HFF-Myc (cell line): ENCODE measurements around the gene GMDS.

ENCODE experiments used
- DNase-seq: peaks from one replicate; pipeline ENCODE4 v3.0.0-alpha.2; 2011; ENCODE audit warnings: low read depth; ENCODE audit errors: extremely low read depth
- H3K4me3 ChIP-seq: replicated peaks from 2 replicates; pipeline ENCODE4 v1.5.1; 2011; ENCODE audit warnings: low read depth, mild to moderate bottlenecking, control low read depth, low read length
- TF ChIP-seq, protein P1 (sequence below): IDR thresholded peaks from 2 replicates; pipeline ENCODE4 v1.5.1; 2012; ENCODE audit warnings: mild to moderate bottlenecking, low read depth, low read length, control low read depth; ENCODE audit errors: missing control alignments

GMDS gene

DNA sequence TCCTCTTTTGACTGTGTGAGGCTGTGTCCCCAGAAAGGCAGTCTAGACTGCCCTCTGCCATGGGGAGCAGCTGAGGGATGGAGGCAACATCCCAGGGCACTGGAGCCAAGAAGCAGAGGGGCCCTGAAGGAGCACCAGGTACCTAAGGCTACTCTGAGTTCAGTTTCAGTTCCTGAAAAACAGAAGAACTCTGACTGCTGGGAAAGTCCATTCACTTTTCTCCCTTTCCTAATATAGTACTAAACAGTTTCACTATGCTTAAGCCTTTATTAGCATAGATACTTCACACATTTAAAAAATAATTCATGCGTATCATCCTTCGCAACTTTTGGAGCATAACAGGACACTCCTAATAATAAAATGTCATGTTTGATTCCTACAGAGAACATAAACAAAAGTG lies 505.7 kb downstream of the GMDS start:
- TF ChIP-seq, protein P1, sequence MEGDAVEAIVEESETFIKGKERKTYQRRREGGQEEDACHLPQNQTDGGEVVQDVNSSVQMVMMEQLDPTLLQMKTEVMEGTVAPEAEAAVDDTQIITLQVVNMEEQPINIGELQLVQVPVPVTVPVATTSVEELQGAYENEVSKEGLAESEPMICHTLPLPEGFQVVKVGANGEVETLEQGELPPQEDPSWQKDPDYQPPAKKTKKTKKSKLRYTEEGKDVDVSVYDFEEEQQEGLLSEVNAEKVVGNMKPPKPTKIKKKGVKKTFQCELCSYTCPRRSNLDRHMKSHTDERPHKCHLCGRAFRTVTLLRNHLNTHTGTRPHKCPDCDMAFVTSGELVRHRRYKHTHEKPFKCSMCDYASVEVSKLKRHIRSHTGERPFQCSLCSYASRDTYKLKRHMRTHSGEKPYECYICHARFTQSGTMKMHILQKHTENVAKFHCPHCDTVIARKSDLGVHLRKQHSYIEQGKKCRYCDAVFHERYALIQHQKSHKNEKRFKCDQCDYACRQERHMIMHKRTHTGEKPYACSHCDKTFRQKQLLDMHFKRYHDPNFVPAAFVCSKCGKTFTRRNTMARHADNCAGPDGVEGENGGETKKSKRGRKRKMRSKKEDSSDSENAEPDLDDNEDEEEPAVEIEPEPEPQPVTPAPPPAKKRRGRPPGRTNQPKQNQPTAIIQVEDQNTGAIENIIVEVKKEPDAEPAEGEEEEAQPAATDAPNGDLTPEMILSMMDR: no peak
- DNase-seq: no peak
- no peak overlapping the region for H3K4me3 ChIP-seq

DNA sequence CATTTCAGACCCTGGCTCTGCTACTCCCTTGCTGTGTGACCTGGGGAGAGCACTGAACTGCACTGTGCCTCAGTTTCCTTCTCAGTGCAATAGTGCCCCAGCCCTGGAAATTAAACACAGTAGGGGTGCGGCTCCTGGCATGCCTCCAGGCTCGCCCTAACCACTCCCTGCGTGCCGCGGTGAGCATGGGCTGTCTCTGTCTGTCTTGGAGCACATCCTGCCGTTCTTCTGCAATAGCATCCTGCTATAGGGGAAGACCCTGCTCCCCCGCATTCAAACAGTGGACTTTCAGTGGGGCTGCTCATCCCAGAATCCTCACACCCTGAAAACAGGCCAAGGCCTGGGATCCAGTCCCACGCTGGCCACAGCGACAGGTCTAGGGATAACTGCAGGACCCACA lies 506.2 kb downstream of the GMDS start:
- no peak for DNase-seq
- no peak overlapping the region for H3K4me3 ChIP-seq
- TF ChIP-seq, protein P1: no peak

DNA sequence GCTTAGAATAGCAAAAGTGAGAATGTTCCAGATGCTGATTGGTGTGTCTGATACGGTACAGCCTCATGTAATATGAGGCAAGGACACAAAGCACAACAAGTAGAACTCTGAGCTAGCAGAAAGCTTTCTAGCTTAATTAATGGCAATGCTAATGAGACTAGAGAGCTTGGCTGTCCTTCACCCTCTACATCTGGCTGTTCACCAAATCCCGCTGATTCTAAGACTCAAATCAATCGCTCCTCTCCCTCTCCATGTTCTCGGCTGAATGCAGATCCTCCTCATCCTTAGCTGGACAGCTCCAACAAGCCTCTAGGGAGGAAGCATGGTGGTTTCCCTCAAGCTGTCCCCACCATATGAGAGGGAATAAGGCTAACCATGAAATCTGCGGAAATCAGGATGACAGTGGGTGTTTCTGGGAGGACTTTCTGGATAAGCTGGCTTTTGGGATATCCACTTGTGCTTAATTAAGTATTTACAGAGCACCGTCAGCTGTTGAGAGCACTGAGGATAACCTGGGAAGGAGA lies 506.8 kb downstream of the GMDS start:
- H3K4me3 ChIP-seq: no peak overlapping the region
- no peak for DNase-seq
- TF ChIP-seq, protein P1: no peak

DNA sequence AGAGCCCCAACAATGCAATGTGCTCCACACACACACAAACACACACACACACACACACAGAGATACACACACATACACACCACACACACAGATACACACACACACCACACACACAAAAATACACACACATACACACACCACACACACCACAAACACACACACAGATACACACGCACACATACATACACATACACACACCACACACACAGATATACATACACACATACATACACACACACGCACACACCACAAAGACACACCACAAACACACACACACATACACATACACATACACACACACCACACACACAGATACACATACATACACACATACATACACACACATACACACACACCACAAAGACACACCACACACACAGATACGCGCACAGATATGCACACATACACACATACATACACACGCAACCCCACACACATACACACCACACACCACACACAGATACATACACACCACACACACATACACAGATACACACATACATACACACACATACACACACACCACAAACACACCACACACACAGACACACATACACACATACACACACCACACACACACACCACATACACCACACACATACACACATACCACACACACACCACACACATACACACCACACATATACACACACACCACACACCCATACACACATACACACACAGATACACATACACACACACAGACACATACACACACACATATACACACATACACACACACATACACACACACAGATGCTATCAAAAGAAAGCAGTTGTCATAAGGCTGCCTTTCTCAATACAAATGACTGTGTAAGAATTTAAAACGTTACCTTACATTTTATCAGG lies 507.7 kb downstream of the GMDS start:
- TF ChIP-seq, protein P1: no peak
- no peak for DNase-seq
- no peak overlapping the region for H3K4me3 ChIP-seq

DNA sequence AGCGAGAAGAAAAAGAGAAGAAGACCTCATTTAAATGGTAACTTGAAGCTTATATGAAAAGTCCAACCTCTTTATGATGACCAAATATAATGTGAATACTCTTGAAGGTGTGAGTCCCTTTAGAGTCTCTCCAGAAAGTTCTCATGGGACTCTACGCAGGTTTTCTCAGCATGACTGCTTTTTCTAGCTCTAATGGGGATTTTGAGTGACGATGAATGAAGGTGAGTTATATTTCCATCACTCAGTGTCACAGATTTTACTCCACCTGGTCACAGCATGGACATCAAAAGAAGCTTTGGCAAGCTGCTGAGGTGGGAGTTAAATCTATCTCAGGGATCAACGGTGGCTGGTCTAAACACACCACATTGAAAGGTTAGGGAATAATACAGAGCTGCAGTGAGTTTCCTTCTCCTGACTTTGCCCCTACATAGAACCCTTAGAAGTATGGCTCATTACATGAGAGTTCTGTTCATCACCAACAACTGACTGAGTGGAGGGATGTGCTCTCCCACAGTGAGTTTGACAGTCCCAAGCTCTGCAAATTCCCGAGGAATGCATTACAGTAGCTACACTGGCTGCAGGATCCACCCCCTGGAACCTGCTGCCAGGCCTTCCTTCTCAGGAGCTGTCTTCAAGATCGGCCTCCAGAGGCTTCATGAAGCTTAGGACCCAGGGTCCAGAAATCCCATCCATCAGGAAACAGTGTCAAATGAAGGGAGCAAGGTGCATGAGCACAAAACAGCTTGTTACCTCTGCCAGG lies 508.9 kb downstream of the GMDS start:
- TF ChIP-seq, protein P1: no peak
- DNase-seq: no peak

DNA sequence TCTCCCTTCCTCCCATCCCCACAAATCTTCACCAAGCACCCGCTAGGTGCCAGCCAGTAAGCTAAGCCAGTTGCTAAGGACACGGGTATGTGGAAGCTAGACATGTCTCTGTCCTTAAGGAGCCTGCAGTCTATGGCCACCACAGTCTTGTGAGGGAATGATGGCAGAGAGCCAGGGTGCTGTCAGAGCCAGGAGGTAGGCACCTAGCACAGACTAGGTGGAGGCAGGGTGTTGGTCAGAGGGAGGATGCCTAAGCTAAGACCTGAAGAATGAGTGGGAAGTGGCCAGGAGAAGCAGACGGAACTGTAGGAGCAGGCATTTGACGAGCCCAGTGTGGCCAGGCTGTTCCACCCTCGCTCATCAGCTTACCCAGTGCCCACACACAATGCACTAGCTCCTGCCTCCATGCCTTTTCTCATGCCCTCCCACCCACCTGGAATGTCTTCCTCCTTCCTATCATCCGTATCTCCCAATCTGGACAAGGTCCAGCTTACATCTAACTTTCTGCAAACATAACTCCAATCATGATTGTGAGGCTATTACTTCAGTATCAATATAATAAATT lies 510.1 kb downstream of the GMDS start:
- DNase-seq: no peak

More for the DNA sequence above, 508.9 kb downstream of the GMDS start:
- H3K4me3 ChIP-seq: no peak overlapping the region

More for the DNA sequence above, 510.1 kb downstream of the GMDS start:
- TF ChIP-seq, protein P1: no peak
- H3K4me3 ChIP-seq: no peak overlapping the region
